ENCODE data around the gene ABCA7.

DNA sequence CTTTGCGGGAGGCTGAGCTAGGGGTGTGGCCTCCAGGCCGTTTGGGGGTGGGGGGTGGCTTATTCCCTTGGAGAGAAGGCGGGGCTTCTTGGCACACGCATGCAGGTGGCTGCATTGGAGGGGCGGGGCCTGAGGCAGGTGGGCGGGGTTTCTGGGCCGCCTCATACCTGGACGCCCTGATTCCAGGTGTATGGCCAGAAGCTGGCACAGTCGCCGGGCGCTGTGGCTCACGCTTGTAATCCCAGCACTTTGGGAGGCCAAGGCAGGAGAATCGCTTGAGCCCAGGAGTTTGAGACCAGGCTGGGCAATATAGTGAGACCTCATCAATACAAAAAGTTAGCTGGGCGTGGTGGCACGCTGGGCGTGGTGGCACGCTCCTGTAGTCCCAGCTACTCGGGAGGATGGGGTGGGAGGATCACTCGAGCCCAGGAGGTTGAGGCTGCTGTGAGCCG lies 7.8 kb downstream of the ABCA7 start:
- no peak for TF ChIP-seq CTCF (IDR thresholded peaks at IDR 0.05; ENCODE audit: poor library complexity, severe bottlenecking)
- TF ChIP-seq EZH2 (IDR thresholded peaks at IDR 0.05; ENCODE audit: borderline replicate concordance, insufficient read depth, low read length, poor library complexity, severe bottlenecking), result no peak
- TF ChIP-seq MXI1 (conservative IDR thresholded peaks at IDR 0.05; ENCODE audit: poor library complexity, severe bottlenecking), result no peak
